Parathyroid adenoma (tissue), 2 donors: ENCODE data around the gene MRPS30.

Experiments used
- H2AFZ ChIP-seq: fragments of 300-600 bp; sonication (generic); one replicate; pipeline ENCODE4 v1.7.0; 2017; ENCODE audit warnings: antibody characterized with exemption, mild to moderate bottlenecking
- H3K27ac ChIP-seq: fragments of 300-600 bp; sonication (generic); one replicate; pipeline ENCODE4 v1.7.0; 2017
- H3K27me3 ChIP-seq: fragments of 300-600 bp; sonication (generic); one replicate; pipeline ENCODE4 v1.7.0; 2017; ENCODE audit warnings: low read length; ENCODE audit not compliant: control insufficient read depth, insufficient read depth
- H3K36me3 ChIP-seq: fragments of 300-600 bp; sonication (generic); one replicate; pipeline ENCODE4 v1.7.0; 2017; ENCODE audit warnings: low read length; ENCODE audit not compliant: control insufficient read depth, insufficient read depth
- H3K4me1 ChIP-seq: fragments of 300-600 bp; sonication (generic); one replicate; pipeline ENCODE4 v1.7.0; 2017; ENCODE audit warnings: control low read depth
- H3K4me2 ChIP-seq: fragments of 300-600 bp; sonication (generic); one replicate; pipeline ENCODE4 v1.7.0; 2017; ENCODE audit warnings: low read length
- H3K4me3 ChIP-seq: fragments of 300-600 bp; sonication (generic); one replicate; pipeline ENCODE4 v1.7.0; 2017; ENCODE audit warnings: low read depth, low read length
- H3K79me2 ChIP-seq: fragments of 300-600 bp; sonication (generic); one replicate; pipeline ENCODE4 v1.7.0; 2017; ENCODE audit warnings: control low read depth
- H3K9ac ChIP-seq: fragments of 300-600 bp; sonication (generic); one replicate; pipeline ENCODE4 v1.7.0; 2017; ENCODE audit warnings: mild to moderate bottlenecking
- H3K9me3 ChIP-seq: fragments of 300-600 bp; sonication (generic); one replicate; pipeline ENCODE4 v1.7.0; 2017; ENCODE audit warnings: low read length; ENCODE audit not compliant: control insufficient read depth
- TF ChIP-seq, protein P1 (sequence below): fragments of 300-600 bp; sonication (generic); IDR thresholded peaks from one replicate; pipeline ENCODE4 v1.7.0; 2017; ENCODE audit warnings: antibody characterized with exemption, mild to moderate bottlenecking
- donor health status: primary hyperparathyroidism.

Gene MRPS30

DNA sequence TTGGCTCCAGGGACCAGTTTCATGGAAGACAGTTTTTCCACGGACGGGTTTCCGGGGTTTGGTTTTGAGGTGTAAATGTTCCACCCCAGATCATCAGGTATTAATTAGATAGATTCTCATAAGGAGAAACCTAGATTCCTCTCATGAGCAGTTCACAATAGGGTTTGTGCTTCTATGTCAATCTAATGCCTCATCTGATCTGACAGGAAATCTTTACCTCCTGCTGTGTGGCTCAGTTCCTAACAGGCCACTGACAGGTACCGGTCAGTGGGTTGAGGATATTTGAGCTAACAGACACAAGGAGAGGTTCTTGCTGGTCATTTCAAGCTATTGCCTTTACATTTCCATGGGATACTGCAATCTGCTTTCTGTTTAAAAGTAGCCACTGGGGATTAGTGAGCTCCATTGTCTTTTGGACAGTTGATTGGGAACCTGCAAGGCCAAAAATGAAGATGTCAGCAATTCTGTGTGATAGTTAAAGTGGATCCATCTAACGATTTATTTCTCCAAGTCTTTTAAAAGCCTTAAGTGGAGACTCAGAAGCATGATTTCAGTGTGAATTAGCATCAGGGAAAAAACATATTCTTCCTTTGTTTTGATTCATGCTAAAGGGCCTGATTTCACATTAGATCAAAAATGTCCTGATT is 38.6 kb downstream of the MRPS30 start:
- no peak overlapping the region for H2AFZ ChIP-seq
- H3K36me3 ChIP-seq = no peaks in the 10 kb centered on the region
- H3K27me3 ChIP-seq = no peaks in the 10 kb centered on the region
- no peak overlapping the region for H3K4me3 ChIP-seq
- TF ChIP-seq, protein P1, sequence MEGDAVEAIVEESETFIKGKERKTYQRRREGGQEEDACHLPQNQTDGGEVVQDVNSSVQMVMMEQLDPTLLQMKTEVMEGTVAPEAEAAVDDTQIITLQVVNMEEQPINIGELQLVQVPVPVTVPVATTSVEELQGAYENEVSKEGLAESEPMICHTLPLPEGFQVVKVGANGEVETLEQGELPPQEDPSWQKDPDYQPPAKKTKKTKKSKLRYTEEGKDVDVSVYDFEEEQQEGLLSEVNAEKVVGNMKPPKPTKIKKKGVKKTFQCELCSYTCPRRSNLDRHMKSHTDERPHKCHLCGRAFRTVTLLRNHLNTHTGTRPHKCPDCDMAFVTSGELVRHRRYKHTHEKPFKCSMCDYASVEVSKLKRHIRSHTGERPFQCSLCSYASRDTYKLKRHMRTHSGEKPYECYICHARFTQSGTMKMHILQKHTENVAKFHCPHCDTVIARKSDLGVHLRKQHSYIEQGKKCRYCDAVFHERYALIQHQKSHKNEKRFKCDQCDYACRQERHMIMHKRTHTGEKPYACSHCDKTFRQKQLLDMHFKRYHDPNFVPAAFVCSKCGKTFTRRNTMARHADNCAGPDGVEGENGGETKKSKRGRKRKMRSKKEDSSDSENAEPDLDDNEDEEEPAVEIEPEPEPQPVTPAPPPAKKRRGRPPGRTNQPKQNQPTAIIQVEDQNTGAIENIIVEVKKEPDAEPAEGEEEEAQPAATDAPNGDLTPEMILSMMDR = no peak
- H3K4me2 ChIP-seq = no peak overlapping the region
- H3K9ac ChIP-seq = no peak overlapping the region
- no peaks in the 10 kb centered on the region for H3K9me3 ChIP-seq
- H3K4me1 ChIP-seq = no peaks in the 10 kb centered on the region
- no peaks in the 10 kb centered on the region for H3K79me2 ChIP-seq
- no peak overlapping the region for H3K27ac ChIP-seq

DNA sequence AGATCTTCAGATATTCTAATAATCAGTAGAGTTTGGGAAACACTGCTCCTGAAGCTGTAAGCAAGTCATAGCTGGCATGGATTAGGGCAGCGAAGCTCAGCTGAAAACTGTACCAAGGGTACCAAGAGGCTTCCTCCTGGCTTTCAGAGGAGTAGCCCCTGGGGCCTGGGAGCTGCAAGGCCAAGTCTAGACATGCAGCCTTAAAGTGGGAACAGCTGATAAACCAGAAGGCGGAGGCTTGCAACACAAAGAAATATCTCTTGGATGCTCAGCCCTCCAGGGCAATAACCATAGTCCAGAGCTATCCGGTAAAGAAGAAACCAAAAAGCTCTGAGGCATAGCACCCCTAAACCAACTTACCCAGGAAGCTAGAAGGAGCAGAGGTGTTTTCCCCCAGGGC is 51.5 kb downstream of the MRPS30 start:
- Histone ChIP-seq H3K4me2 (no peak overlapping the region), H3K4me1 (no peaks in the 10 kb centered on the region), H3K9ac (no peak overlapping the region), H3K79me2 (no peaks in the 10 kb centered on the region), H3K27me3 (no peaks in the 10 kb centered on the region), H2AFZ (no peak overlapping the region), H3K36me3 (no peaks in the 10 kb centered on the region), H3K9me3 (no peaks in the 10 kb centered on the region), H3K4me3 (no peak overlapping the region), H3K27ac (no peak overlapping the region)
- TF ChIP-seq, protein P1 = no peak

DNA sequence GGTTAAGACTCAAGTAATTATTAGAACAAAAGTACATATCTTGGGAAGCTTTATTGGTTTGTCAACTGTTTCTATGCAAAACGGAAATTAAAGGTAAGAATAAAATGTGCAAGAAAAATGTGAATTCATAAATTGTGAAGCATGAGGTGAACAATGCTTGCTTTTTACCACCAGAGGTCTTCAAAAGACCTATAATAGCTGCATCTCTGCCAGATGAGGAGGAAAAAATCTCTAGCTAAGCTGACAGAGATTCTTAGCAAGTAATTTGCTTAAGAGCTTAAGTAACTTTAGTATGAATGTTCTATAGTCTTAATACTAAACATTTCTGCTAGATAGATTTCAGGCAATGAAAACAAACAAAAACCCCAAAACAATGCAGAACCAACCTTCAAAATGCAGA is 54.1 kb downstream of the MRPS30 start:
- Histone ChIP-seq H3K27me3 (no peaks in the 10 kb centered on the region), H3K79me2 (no peaks in the 10 kb centered on the region), H3K9me3 (no peaks in the 10 kb centered on the region), H3K4me1 (no peaks in the 10 kb centered on the region), H3K4me2 (no peak overlapping the region), H3K4me3 (no peak overlapping the region), H2AFZ (no peak overlapping the region), H3K9ac (no peak overlapping the region), H3K27ac (no peak overlapping the region), H3K36me3 (no peaks in the 10 kb centered on the region)
- TF ChIP-seq, protein P1 = no peak
